HEK293 (cell line): ENCODE data around the gene ADAMTS19.
"Not testable (repeated sequence)": the region's sequence is repeated elsewhere in the genome, so short reads cannot be mapped to it uniquely, and the experiment has no call there.

Experiments used
- CTCF ChIP-seq: fragments of 450-650 bp; formaldehyde crosslinking; IDR thresholded peaks from 2 replicates; pipeline ENCODE4 v1.5.1; 2016; ENCODE audit warnings: missing biosample characterization, missing genetic modification characterization
- KLF8 ChIP-seq: fragments of 450-650 bp; formaldehyde crosslinking; IDR thresholded peaks from 2 replicates; pipeline ENCODE4 v1.5.1; 2016; ENCODE audit warnings: missing biosample characterization, missing genetic modification characterization
- SETDB1 ChIP-seq: IDR thresholded peaks from one replicate; pipeline ENCODE4 v1.6.1; 2017; ENCODE audit warnings: mild to moderate bottlenecking, low read length, moderate library complexity, mixed read lengths; ENCODE audit not compliant: insufficient read length
- ZNF184 ChIP-seq: fragments of 450-650 bp; IDR thresholded peaks from 2 replicates; pipeline ENCODE4 v1.5.1; 2018; ENCODE audit warnings: missing biosample characterization, mild to moderate bottlenecking, missing genetic modification characterization
- ZNF530 ChIP-seq: fragments of 450-650 bp; formaldehyde crosslinking; IDR thresholded peaks from 2 replicates; pipeline ENCODE4 v1.5.1; 2016; ENCODE audit warnings: low read depth, missing biosample characterization, missing genetic modification characterization
- ZSCAN18 ChIP-seq: fragments of 450-650 bp; formaldehyde crosslinking; IDR thresholded peaks from 2 replicates; pipeline ENCODE4 v1.5.1; 2016; ENCODE audit warnings: missing biosample characterization, missing genetic modification characterization
- ZSCAN30 ChIP-seq: fragments of 450-650 bp; IDR thresholded peaks from 2 replicates; pipeline ENCODE4 v1.5.1; 2018; ENCODE audit warnings: missing biosample characterization, mild to moderate bottlenecking, missing genetic modification characterization, moderate library complexity
- ZXDB ChIP-seq: fragments of 450-650 bp; formaldehyde crosslinking; IDR thresholded peaks from 2 replicates; pipeline ENCODE4 v1.5.1; 2016; ENCODE audit warnings: missing biosample characterization, missing genetic modification characterization
- TF ChIP-seq, protein P1 (sequence below): fragments of 450-650 bp; formaldehyde crosslinking; IDR thresholded peaks from 2 replicates; pipeline ENCODE4 v1.5.1; 2016; ENCODE audit warnings: missing biosample characterization, missing genetic modification characterization
- TF ChIP-seq, protein P2 (sequence below): fragments of 450-650 bp; formaldehyde crosslinking; IDR thresholded peaks from 2 replicates; pipeline ENCODE4 v1.5.1; 2017; ENCODE audit warnings: missing biosample characterization, missing genetic modification characterization
- TF ChIP-seq, protein P3 (sequence below): fragments of 450-650 bp; formaldehyde crosslinking; conservative IDR thresholded peaks from 2 replicates; pipeline ENCODE4 v1.5.1; 2016; ENCODE audit warnings: low read depth, missing biosample characterization, missing genetic modification characterization

- TF ChIP-seq, protein P1, sequence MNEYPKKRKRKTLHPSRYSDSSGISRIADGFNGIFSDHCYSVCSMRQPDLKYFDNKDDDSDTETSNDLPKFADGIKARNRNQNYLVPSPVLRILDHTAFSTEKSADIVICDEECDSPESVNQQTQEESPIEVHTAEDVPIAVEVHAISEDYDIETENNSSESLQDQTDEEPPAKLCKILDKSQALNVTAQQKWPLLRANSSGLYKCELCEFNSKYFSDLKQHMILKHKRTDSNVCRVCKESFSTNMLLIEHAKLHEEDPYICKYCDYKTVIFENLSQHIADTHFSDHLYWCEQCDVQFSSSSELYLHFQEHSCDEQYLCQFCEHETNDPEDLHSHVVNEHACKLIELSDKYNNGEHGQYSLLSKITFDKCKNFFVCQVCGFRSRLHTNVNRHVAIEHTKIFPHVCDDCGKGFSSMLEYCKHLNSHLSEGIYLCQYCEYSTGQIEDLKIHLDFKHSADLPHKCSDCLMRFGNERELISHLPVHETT: not testable (repeated sequence)
- TF ChIP-seq CTCF (tag by site-specific recombination); ZNF530; SETDB1; ZSCAN18; ZSCAN30 (tag by site-specific recombination); ZNF184 (tag by site-specific recombination); ZXDB (tag by site-specific recombination); KLF8 (tag by site-specific recombination): not testable (repeated sequence)
- TF ChIP-seq, protein P2, sequence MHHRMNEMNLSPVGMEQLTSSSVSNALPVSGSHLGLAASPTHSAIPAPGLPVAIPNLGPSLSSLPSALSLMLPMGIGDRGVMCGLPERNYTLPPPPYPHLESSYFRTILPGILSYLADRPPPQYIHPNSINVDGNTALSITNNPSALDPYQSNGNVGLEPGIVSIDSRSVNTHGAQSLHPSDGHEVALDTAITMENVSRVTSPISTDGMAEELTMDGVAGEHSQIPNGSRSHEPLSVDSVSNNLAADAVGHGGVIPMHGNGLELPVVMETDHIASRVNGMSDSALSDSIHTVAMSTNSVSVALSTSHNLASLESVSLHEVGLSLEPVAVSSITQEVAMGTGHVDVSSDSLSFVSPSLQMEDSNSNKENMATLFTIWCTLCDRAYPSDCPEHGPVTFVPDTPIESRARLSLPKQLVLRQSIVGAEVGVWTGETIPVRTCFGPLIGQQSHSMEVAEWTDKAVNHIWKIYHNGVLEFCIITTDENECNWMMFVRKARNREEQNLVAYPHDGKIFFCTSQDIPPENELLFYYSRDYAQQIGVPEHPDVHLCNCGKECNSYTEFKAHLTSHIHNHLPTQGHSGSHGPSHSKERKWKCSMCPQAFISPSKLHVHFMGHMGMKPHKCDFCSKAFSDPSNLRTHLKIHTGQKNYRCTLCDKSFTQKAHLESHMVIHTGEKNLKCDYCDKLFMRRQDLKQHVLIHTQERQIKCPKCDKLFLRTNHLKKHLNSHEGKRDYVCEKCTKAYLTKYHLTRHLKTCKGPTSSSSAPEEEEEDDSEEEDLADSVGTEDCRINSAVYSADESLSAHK (tag by site-specific recombination): not testable (repeated sequence)
- TF ChIP-seq, protein P3, sequence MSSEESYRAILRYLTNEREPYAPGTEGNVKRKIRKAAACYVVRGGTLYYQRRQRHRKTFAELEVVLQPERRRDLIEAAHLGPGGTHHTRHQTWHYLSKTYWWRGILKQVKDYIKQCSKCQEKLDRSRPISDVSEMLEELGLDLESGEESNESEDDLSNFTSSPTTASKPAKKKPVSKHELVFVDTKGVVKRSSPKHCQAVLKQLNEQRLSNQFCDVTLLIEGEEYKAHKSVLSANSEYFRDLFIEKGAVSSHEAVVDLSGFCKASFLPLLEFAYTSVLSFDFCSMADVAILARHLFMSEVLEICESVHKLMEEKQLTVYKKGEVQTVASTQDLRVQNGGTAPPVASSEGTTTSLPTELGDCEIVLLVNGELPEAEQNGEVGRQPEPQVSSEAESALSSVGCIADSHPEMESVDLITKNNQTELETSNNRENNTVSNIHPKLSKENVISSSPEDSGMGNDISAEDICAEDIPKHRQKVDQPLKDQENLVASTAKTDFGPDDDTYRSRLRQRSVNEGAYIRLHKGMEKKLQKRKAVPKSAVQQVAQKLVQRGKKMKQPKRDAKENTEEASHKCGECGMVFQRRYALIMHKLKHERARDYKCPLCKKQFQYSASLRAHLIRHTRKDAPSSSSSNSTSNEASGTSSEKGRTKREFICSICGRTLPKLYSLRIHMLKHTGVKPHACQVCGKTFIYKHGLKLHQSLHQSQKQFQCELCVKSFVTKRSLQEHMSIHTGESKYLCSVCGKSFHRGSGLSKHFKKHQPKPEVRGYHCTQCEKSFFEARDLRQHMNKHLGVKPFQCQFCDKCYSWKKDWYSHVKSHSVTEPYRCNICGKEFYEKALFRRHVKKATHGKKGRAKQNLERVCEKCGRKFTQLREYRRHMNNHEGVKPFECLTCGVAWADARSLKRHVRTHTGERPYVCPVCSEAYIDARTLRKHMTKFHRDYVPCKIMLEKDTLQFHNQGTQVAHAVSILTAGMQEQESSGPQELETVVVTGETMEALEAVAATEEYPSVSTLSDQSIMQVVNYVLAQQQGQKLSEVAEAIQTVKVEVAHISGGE (tag by site-specific recombination): not testable (repeated sequence)
Observed at GRCh38 chr5:129637501-129637900, 177.4 kb downstream of the ADAMTS19 start.
